Activated CD8-positive, alpha-beta memory T cell treated with anti-CD3 and anti-CD28 coated beads, Interleukin-2, amount 50 U/mL, for 4 hours (primary cell): ENCODE data around the gene GAD2.

Experiments used
- DNase-seq: peaks from one replicate; pipeline ENCODE4 v3.0.0-alpha.2; 2020

Gene GAD2

DNA sequence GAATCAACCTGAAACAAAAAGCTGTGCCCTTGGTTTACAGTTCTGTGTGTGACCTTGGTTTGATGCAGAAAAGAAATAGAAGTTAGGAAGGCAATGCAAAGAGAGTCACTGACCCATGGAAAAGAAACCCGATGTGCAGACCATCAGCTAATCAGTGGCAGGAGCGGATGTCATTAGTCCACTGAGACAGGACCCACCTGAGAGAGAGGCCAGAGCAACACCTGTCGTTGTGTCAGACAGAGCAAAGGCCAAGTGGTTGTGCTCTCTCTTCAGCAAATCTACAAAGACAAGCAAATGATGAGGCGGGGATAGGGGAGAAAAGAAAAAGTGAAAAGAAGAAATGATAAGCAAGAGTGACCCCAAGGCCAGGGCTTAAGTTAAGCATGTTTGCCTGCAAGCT lies 8.7 kb downstream of the GAD2 start:
- DNase-seq, result no peak

DNA sequence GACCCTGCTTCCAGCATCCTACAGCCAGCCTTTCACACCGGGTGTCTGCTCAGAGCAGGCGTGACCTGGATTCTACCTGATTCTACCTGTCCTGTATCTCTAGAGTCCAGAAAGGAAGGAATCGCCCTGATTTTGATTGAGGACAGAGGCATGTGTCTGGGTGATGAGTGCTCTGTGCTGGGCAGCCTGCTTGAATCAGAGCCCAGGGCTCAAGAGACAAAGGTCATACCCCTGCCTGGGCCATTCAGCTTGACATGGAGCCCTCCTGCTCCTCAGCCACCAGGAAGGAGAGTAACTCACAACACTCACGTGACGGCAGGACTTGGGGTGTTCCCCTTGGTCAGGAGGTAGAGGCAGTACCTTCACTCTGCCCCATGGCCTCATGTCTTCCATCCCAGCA lies 11.2 kb downstream of the GAD2 start:
- no peak for DNase-seq

DNA sequence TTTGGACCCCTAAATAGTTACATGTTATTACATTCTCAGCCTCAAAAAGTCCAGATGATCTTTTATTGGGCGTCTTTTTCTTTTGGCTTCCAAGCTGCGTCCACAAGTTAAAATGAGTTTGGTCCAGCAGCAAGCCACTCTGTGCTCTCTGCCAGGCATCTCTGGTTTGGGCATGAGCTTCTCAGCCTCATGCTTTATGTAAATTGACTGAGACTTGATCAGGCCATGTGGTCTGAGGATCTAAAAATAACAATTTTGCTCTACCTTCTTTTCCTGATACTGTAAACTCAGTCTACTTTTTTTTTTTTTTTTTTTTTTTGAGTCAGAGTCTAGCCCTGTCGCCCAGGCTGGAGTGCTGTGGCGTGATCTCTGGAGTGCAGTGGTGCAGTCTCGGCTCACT lies 15.6 kb downstream of the GAD2 start:
- no peak for DNase-seq

DNA sequence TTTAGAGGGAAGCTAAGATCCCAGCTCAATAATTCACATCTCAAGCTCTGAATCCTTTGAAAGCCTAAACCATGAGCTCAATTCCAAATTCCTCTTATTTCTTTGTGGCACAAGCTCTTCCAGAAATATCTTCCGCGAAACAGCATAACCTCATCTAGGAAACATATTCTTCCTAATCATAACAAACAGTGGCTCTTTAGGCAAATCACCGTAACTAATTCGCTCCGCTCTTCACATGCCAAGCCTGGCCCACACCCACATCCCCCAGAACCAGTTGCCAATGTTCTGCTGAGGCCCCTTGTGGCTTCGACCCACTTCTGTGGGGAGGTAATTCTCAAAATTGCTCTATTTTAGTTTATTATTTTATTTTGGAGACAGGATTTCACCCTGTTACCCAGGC lies 19.2 kb downstream of the GAD2 start:
- no peak for DNase-seq

DNA sequence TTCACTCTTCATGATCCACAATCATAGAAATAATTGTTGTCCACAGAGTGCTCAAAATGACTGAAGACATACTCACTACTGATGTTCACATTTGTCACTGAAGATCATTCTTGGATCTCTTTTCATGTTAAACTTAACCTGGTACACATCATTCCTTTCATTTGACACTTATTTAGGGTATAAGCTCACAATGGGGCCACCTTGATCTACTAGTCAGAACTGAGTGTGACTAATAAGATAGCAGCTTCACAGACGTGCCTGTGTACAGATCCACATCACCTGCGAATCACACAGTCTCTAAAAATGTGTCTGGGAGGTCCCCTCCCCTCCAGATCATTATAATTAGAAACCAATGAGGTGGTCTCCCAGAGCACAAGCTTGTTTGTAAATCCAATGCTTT lies 21.8 kb downstream of the GAD2 start:
- no peak for DNase-seq

DNA sequence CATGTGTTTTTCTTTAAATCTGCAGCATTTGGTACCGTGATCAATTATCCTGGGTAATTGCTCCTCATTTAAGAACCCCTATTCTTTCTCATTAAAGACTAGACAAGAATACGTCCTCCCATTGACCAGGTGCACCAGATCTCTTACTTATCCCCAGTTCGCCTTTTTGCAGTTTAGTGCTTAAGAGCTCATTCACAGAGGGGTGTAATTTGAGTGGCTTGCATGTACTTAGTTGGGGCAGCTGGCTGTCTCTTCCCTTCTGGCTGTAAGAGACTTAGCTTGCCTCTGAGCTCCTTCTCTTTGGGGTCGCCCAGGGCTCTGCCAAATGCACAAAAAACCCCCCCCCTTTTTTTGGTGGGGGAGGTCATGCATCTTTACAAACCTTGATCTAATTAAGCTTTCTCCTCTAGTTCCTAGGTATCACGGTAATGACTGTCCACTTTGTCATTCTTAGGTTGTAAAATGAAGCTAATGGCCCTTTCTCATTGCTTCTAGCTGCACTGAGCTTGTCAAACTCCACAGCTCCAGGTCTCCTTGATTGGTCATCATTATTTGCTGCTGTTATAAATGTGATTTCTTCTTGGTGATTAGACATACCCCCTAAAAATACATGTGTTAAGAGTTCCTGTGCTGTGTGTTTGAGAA lies 26.3 kb downstream of the GAD2 start:
- no peak for DNase-seq

DNA sequence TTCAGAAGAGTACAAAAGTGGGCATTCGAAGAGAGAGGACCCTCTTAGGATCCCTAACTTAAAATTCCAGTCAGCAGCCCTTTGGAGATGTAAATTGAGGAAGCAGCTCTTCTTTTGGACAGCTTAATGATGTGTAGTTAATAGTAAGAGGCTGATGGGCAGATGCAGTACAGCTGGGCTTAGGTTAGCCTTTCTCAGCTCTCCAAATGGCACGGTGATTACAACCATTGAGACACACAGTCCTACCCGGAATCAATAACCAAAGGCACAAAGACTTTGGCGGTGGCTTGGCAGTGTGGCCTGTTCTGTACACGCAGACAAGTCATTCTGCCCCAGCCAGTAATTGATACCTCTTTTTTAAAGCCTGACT lies 26.8 kb downstream of the GAD2 start:
- no peak for DNase-seq

DNA sequence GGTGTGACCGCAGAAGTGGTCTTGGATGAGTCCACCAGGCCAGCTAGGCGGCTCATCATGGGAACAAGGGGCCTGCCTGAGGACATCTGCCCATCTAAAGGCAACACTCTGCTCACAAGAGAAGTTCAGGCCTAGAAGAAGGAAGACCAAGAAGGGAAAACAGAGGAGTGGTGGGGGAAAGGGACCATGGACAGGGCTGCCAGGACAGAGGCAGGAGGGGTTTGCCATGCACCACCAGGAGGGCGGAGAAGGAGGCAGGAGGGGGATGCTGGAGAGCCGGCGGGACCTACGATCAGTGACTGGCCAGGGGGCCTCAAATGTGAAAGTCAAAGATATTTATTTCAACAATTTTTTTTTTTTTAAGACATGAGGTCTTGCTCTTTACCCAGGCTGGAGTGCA lies 33.1 kb downstream of the GAD2 start:
- no peak for DNase-seq

DNA sequence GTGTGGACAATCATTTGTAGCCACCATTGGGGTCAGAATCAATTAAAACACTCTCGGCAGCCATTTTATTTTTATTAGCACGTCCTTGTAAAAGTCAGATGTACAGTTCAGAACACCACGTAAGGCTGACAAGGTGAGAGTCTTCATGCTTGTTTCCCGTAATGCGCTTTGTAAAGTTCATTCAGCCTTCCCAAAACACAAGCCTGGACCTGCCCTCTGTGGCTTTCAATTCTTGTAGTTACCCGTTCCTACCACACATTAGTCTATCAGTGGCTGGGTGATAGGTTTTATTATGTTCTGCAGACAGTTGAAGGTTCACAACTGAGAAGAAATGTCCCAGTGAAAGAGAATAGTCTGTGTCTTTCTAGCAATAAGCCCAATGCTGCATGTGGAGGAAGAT lies 35.4 kb downstream of the GAD2 start:
- no peak for DNase-seq

DNA sequence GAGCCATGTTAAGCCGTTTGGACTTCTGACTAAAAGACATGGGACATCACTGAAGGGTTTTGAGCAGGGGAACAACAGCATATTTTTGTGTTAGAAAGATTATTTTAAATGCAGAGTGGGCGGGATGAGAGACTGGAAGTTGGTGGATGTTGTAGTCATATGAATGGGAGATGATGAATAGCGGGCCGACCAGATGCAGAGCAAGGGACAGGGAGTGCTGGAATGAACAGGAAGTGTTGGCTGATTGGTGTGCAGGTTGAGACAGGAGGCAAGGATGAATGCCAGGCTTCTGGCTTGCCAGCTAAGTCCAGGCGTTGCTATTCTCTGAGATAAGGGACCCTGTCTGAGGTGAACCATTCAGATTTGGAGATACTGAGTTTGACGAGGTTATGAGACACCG lies 38.0 kb downstream of the GAD2 start:
- DNase-seq, result no peak

DNA sequence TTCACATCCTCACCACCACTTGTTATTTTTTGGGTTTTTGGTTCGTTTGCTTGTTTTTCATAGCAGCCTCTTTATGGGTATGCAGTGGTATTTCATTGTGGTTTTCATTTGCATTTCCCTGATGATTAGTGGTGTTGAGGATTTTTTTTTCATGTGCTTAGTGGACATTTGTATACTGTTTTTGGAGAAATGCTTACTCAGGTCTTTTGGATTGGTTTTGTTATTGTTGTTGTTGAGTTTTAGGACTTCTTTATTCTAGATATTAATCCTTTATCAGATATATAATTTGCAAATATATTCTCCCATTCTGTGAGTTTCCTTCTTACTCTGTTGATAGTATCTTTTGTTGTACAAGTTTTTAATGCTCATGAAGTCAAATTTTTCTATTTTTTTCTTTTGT lies 42.8 kb downstream of the GAD2 start:
- no peak for DNase-seq

DNA sequence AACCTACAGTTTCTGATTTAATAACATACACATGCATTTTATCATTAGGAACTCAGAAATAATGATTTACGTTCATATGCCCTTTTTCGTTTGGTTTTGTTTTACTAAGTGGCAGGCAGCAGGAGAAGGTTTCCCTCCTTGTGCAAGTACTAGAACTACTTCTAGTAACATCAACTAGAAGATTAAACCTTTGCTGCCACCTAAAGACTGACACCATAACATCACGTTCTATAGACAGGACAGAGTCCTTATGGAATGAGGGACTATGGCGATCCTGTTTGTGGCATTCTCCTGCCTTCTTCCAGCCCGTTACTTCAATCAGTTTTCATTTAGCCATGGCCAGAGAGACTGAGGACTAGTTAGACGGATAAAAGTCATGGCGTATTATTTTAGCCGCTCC lies 53.2 kb downstream of the GAD2 start:
- no peak for DNase-seq

DNA sequence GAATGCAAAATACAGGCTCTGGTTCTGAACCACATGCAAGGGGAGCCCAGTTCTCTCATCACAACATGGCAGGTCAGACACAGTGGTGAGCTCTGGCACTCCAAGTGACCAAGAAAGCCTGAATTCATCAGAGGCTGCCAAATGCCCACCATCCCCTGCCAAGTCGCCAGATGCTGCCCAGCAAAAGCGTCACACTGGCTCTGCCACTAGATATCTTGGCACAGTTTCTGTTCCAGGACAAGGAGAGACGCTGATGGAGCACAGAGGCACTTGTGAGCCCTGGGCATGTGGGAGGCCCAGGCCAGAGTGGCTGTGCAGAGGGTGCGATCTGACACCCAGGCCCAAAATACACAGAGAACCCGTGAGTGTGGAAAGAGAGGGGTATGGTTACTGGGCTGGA lies 57.8 kb downstream of the GAD2 start:
- no peak for DNase-seq

DNA sequence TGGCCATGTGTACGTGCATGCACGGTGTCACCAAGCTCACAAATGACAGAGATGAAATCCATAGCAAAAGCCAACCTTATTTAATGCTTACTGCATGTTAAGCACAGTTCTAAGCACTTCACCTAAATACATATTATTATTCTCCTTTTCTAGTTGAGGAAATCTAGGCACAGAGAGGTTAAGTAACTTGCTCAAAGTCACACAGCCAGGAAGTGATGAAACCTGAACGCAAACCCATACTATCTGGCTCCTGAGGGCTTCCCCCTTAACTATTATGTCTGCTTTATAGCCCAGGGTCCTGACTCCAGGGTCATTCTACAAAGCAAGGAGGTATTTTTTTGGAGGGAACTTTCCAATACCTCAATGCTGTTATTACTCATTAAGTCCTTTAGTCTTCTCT lies 61.7 kb downstream of the GAD2 start:
- no peak for DNase-seq

DNA sequence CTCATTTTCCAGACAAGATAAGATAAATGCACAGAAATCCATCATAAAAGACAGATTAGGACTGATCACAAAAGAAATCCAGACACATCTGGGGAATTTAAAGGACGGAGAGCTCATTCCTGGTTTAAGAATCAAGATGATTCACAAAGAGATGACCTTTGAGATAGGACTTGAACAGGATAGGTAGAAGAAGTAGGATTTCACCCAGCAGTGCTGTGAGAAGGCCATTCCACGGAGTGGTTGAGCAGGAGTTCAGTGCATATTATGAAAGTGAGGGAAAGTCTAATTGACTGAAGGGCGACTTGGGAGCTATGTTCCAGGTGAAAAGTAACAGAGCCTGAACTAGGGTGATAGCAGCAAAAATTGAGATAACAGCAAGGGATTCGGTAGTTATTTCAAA lies 73.7 kb downstream of the GAD2 start:
- DNase-seq, result no peak

DNA sequence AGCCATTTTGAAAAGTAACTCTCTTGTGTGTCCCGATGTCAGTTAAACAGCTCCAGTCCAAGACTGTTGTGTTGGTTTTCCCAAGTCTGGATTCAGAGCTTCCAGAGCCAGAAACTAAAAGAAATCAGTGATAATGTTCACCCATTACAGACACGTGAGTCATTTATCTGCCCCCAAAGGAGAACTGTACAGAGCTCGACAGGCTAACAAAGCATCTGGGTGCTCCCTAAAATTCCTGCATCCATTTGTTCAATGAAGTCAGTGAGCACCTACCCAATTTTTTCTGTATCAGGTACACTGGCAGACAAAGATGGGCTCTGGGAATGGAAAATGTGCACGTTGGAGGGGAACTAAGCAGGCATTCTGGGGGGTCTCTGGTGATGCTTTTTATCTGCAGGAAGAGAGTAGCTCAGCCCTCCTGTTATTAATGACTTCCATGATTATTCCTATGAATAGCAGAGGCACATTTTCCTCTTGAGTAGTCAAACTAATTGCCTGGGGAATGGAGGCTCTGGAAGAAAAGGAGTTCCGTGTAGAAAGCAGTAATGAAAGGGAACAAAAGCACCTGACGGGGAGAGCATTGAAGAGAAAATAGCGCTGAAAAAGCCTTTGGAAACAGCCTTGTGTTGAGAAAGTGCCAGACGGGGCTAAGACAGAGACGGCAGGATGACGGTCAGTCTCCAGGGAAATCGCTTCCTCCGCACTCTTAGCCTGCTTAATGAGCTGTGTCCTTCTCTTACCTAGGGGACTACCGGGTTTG lies 75.3 kb downstream of the GAD2 start:
- DNase-seq, result no peak

DNA sequence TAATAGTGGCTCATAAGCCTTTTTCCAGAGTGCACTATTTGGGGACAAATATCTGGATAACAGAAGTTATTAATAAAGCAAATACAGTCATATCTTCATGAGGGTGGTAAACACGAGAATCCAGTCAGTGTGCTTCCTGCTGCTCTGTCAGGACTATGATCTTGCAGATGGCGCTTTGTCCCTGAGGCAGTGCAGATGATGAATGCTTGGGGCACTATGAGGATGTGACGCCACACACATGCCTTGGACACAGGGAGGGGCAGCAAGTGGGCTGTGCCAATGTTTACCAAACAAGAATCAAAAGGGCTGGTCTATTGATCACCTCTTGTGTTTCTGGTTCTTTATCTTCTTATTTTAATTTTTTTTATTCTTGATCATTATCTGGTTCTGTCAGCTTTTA lies 79.8 kb downstream of the GAD2 start:
- no peak for DNase-seq

DNA sequence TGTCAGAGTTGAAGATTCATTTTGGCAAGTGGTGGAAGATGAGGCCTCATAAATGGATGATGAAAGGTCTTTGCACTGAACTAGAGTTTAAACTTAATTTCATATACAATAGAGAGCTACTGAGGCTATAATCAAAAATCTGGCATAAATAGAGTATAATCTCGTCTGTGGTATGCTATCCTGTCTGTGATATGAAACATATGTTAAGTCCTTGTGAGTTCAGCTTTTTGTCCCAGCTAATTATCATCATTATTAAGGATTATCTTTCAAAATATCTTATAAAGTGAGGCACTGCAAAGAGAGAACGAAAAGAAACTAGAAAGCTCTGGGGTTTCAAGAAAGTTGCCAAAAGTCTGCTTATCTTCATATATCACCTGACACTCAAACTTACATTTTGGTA lies 83.4 kb downstream of the GAD2 start:
- no peak for DNase-seq

DNA sequence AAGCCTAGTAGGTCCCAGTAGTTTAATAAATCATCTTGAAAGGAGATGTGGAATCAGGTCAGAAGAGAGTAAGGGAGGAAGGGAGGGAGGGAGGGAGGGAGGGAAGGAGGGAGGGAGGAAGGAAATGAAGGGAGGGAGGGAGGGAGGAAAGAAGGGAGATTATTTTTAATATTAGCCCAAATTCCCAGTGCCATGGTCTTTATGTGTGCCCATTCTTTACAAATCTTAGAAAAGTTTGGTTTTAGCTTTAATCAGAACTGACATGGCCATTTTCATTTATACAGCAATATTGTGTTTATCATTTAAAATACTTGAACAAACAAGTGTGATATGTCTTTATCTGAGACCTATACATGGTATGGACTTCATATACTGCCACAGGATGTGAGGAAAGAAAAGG lies 86.8 kb downstream of the GAD2 start:
- no peak for DNase-seq

DNA sequence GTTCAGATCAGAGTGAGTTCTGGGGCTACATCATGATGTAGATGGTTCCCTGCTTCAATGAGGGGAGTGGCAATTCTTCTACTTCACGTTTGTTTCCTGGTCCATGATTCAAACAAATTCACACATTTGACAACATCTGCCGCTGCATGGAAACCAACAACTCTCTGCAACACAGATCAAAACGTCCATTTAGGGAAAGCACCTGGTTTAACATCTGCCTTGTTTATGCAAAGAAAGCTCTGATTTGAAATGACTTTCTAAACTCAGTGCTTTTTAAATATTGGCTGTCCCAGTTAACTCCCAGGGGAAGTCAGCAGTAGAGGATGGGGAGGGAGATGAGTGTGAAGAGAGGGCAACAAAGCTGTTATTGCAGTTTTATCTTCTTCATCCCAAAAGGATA lies 93.8 kb downstream of the GAD2 start:
- DNase-seq, result no peak

DNA sequence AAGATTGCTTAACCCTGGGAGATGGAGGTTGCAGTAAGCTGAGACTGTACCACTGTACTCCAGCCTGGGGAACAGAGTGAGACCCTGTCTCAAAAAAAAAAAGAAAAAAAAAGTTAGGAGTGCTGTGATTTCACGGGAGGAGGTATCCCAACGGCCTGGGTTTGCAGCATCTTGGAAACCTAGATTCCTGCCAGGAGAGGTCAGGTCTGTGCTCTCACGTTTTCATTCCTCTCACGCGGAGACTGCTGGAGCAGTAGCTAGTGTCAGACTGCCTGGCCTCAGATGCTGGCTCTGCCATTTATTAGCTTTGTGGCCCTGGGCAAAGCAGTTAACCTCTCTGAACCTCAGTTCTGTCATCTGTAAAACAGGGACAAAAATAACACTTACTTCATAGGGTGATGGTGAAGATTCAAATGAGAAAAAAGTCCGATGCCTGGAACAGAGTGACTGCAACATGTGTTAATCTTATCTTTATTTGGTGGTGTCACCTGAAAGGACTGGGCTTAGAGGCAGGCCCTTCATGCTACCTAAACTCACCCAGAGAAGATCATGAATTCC lies 94.9 kb downstream of the GAD2 start:
- no peak for DNase-seq

DNA sequence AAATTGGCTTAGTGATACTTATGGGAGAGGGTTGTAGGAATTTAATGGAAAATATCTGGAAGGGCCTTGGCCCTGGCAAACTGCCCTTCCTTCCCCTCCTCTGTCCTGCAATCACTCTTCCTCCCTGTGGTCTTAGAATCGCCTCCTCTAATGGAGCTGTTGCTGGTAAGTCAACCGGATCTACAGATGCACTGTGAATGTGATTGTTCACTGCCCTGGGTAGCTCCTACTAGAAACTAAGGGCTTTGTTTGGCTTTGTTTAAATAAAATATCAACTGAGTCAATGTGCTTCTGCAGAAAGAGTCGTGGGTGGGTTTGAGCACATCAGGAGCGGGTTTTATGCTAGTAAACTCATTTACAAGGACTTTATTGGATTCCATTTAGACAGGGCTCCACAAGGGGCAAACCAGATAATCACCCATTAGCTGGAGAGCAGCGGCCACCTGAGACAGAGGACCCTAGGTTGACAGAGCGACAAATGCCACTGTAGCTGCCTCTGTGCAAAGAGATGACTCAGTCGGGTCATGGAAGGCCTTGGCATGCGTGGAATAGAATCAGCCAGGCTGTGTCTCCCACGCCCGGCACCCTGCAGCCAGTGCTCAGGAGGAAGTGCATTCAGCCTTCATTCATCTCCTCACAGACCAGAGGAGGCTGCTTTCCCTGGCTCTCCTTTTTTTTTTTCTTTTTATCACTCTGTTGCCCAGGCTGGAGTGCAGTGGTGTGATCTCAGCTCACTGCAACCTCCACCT lies 97.9 kb downstream of the GAD2 start:
- no peak for DNase-seq

DNA sequence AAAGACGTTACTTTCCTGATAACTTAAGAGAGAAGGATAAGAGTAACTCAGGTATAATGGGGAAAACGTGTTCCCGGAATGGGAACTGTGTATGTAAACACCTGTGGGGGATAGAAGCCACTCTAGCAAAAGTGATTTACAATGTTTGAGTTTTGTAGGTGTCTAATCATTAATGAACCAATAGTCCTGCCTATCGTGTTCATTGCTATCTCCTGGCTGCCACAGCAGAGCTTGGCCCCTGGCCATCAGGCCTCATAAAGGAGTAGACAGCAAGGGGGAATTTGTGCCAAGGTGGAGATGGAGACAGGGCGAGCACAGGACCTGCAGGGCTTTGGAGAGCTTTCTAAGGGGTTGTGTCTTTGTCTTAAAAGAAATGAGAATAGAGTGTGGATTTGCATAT lies 102.1 kb downstream of the GAD2 start:
- DNase-seq, result no peak

DNA sequence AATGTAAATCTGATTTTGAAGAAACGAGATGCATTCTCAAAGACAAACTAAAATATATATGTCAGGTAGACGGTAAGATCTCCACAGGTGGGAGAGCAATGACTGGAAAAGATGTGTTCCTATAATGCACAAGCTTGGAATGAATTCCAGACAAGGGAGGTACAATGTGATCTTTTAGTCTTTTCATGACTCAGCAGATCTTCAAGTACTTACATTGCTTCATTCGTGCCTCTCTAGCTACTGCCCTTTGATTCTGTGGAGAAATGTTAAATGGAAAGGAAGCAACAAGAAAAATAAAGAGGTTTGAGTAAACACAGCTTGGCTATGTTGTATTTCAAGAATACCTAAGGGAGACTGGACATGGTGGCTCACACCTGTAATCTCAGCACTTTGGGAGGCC lies 106.6 kb downstream of the GAD2 start:
- DNase-seq, result no peak
